Measurements from ENCODE around the gene NEDD4L. TPM values are rescaled to one million over a fixed set of nuclear protein-coding genes. Genes with fewer than 3 reads are reported as not detected.

Gene NEDD4L
- total and polyA plus RNA-seq, 10 of the 15 experiments (the other 5 are each of a cell fraction or from before 2014, with no cell fraction given) = 7.4 to 24.0 (median 17.7) TPM

GRCh38 chr18:58264075-58264474, 220.0 kb downstream of the NEDD4L start:
- Histone ChIP-seq H3K9ac (ENCODE audit: control insufficient read depth, insufficient read depth, low read length) (no peak overlapping the region), H4K20me1 (ENCODE audit: control insufficient read depth, insufficient read depth) (no peaks in the 10 kb centered on the region), H3K4me3 (no peak overlapping the region), H3K9me3 (replicated peaks; ENCODE audit: control insufficient read depth, insufficient read depth, low read length) (no peaks in the 10 kb centered on the region), H2AFZ (ENCODE audit: control insufficient read depth, low read depth, low read length) (no peak overlapping the region), H3K27me3 (replicated peaks in 1 of 2; ENCODE audit: control insufficient read depth in 2 of 2, insufficient read depth in 2 of 2, low read length in 1 of 2) (no peaks in the 10 kb centered on the region), H3K27ac (ENCODE audit: control insufficient read depth, insufficient read depth) (no peak overlapping the region), H3K4me1 (ENCODE audit: control insufficient read depth, insufficient read depth, low read length) (no peaks in the 10 kb centered on the region), H3K36me3 (ENCODE audit: control insufficient read depth in 2 of 2, insufficient read depth in 2 of 2, low read length in 1 of 2) (no peaks in the 10 kb centered on the region), H3K4me2 (ENCODE audit: control insufficient read depth, insufficient read depth) (no peak overlapping the region), H3K79me2 (ENCODE audit: control insufficient read depth, insufficient read depth, low read length) (no peaks in the 10 kb centered on the region)
- RAD21 ChIA-PET (ENCODE audit: unreplicated experiment) = interaction anchor here (0.7 to 2.5 kb wide), 6 partner anchors 15 to 69 kb away, joined by 3 to 8 read pairs (median 4); no protein-coding TSS in a partner anchor
- SMC1A ChIA-PET (ENCODE audit: uncharacterized antibody, unreplicated experiment) = interaction anchor here (0.6 to 2.2 kb wide), 5 partner anchors 9 to 500 kb away, joined by 3 to 8 read pairs (median 4); no protein-coding TSS in a partner anchor
- in situ Hi-C loops (cut with MboI) (no loop called here), intact Hi-C loops (cut with micrococcal nuclease; ENCODE audit: unreplicated experiment) (no loop called here)
- no peak for FAIRE-seq
- CTCF ChIA-PET = interaction anchor here (0.7 to 1.7 kb wide), 6 partner anchors 10 to 221 kb away, joined by 3 to 4 read pairs (median 3); no protein-coding TSS in a partner anchor
- TF ChIP-seq STAT3 (IDR thresholded peaks at IDR 0.05; ENCODE audit: low read depth, low read length) (no peak), MLLT1 (IDR thresholded peaks at IDR 0.05) (no peak), HDGF (IDR thresholded peaks at IDR 0.05) (no peak), ZBTB33 (IDR thresholded peaks at IDR 0.05) (no peak), RAD21 (IDR thresholded peaks at IDR 0.05; ENCODE audit: insufficient read depth, low read depth, low read length) (no peak), NR2C2 (IDR thresholded peaks at IDR 0.05; ENCODE audit: borderline replicate concordance, control insufficient read depth, insufficient read length, low read depth) (no peak), TBL1XR1 (IDR thresholded peaks at IDR 0.05; ENCODE audit: low read depth, low read length) (no peak), SREBF1 (IDR thresholded peaks at IDR 0.05; ENCODE audit: low read length) (no peak), BCL11A (IDR thresholded peaks at IDR 0.05; ENCODE audit: low read depth, low read length) (no peak)
- WGBS (ENCODE audit: insufficient coverage, insufficient replicate concordance, low lambda C conversion rate, missing lambda C conversion rate) = 88% methylated on average over 5 of the region's 5 CpGs
- no TSS peak for BruUV-seq (replicated peaks)
- ATAC-seq = no peak
- DNase-seq (ENCODE audit: low read depth, low spot score) = no peak
- POLR2A ChIA-PET = interaction anchor here (2.0 kb wide), 1 partner anchor 25 kb away, joined by 4 read pairs; no protein-coding TSS in a partner anchor
